A673 (cell line): ENCODE measurements around the gene PCDH7. TPM values are rescaled to one million over a fixed set of nuclear protein-coding genes. Genes with fewer than 3 reads are reported as not detected.

Experiments used
- BruUV-seq: library from RNA; stranded (reverse); fragments of 400-500 nt; replicated peaks from 2 replicates; lab custom pipeline; 2021; lab: Mats Ljungman, UMichigan
- CTCF ChIA-PET: fragments of 300-600 bp; sonication (Branson Sonifier 250); formaldehyde crosslinking; loops from one replicate; lab custom pipeline; 2022; ENCODE audit warnings: antibody characterized with exemption; lab: Charles Lee
- POLR2A ChIA-PET: fragments of 300-600 bp; sonication (Branson Sonifier 250); formaldehyde crosslinking; loops from one replicate; lab custom pipeline; 2022; ENCODE audit warnings: antibody characterized with exemption; ENCODE audit not compliant: low non-redundant PET; lab: Charles Lee
- DNase-seq: peaks from one replicate; pipeline ENCODE4 v3.0.0-alpha.2; 2015; ENCODE audit warnings: low spot score
- H3K27ac ChIP-seq: fragments of 200-600 bp; sonication (generic); 2 replicates; pipeline ENCODE4 v1.5.1; 2016; ENCODE audit warnings: mixed run types, low read depth, mild to moderate bottlenecking, mixed read lengths, antibody characterized with exemption, low read length; ENCODE audit not compliant: poor library complexity, severe bottlenecking
- H3K27me3 ChIP-seq: fragments of 200-600 bp; sonication (generic); replicated peaks from 2 replicates; pipeline ENCODE4 v1.6.1; 2017; ENCODE audit warnings: mixed run types, low read depth, mild to moderate bottlenecking, mixed read lengths, antibody characterized with exemption, low read length; ENCODE audit not compliant: insufficient read depth, poor library complexity
- H3K36me3 ChIP-seq: fragments of 200-600 bp; sonication (generic); 2 replicates; pipeline ENCODE4 v1.6.1; 2016; ENCODE audit warnings: mixed run types, mild to moderate bottlenecking, mixed read lengths, antibody characterized with exemption, low read length; ENCODE audit not compliant: insufficient read depth, poor library complexity, severe bottlenecking
- H3K4me1 ChIP-seq: fragments of 200-600 bp; sonication (generic); 2 replicates; pipeline ENCODE4 v1.6.1; 2017; ENCODE audit warnings: mixed run types, mild to moderate bottlenecking, mixed read lengths, antibody characterized with exemption, low read length; ENCODE audit not compliant: insufficient read depth, poor library complexity, severe bottlenecking
- H3K4me3 ChIP-seq: fragments of 200-600 bp; sonication (generic); 2 replicates; pipeline ENCODE4 v1.5.1; 2016; ENCODE audit warnings: low read depth, mixed run types, mild to moderate bottlenecking, mixed read lengths, low read length; ENCODE audit not compliant: poor library complexity, severe bottlenecking
- H3K9me3 ChIP-seq: fragments of 200-600 bp; sonication (generic); 2 replicates; pipeline ENCODE4 v1.6.1; 2016; ENCODE audit warnings: mixed run types, low read depth, mild to moderate bottlenecking, mixed read lengths, antibody characterized with exemption, low read length; ENCODE audit not compliant: poor library complexity, severe bottlenecking
- CTCF ChIP-seq: fragments of 300-800, 200-600 bp; sonication (generic); conservative IDR thresholded peaks from 2 replicates; pipeline ENCODE4 v1.5.1; 2017; ENCODE audit warnings: low read depth, mild to moderate bottlenecking, antibody characterized with exemption, low read length, moderate library complexity, mixed read lengths
- EZH2 ChIP-seq: fragments of 200-600 bp; sonication (generic); IDR thresholded peaks from 2 replicates; pipeline ENCODE4 v1.6.1; 2017; ENCODE audit warnings: borderline replicate concordance, low read depth, mild to moderate bottlenecking, mixed read lengths, antibody characterized with exemption, low read length; ENCODE audit not compliant: poor library complexity, severe bottlenecking
- intact Hi-C: fragments of 100-400 bp; cut with micrococcal nuclease; formaldehyde crosslinking; loops from one replicate; pipeline ENCODE4 v1.10.0; 2022; ENCODE audit not compliant: unreplicated experiment
- total RNA-seq: library from RNA; stranded (reverse); gene quantifications from 2 replicates; pipeline ENCODE4 v1.2.3, GENCODE V29; 2021

The PCDH7 gene
- total RNA-seq, 1 experiment from 2014 or later: 218 TPM

GRCh38 chr4:30743897-30744296, 23.7 kb downstream of the PCDH7 start:
- Histone ChIP-seq H3K36me3 (peaks cover 21% of the 10 kb centered on the region), H3K4me3 (no peak overlapping the region), H3K9me3 (no peaks in the 10 kb centered on the region), H3K4me1 (peaks cover 43% of the 10 kb centered on the region), H3K27me3 (no peaks in the 10 kb centered on the region), H3K27ac (no peak overlapping the region)
- ChIA-PET POLR2A (interaction anchor here (0.5 to 0.7 kb wide), 2 partner anchors 15 to 201 kb away, joined by 3 to 4 read pairs; no protein-coding TSS in a partner anchor), CTCF (interaction anchor here (0.7 kb wide), 1 partner anchor 560 kb away, joined by 3 read pairs; no protein-coding TSS in a partner anchor)
- no TSS peak for BruUV-seq
- TF ChIP-seq CTCF (no peak), EZH2 (no peak)
- intact Hi-C loops: no loop called here
- no peak for DNase-seq

GRCh38 chr4:30744386-30744785, 24.2 kb downstream of the PCDH7 start:
- BruUV-seq: no TSS peak
- H3K27me3 ChIP-seq: no peaks in the 10 kb centered on the region
- no peak overlapping the region for H3K4me3 ChIP-seq
- no peak for DNase-seq
- intact Hi-C loops: no loop called here
- TF ChIP-seq CTCF: no peak
- TF ChIP-seq EZH2: no peak
- H3K4me1 ChIP-seq: peaks cover 43% of the 10 kb centered on the region
- H3K27ac ChIP-seq: no peak overlapping the region
- H3K9me3 ChIP-seq: no peaks in the 10 kb centered on the region
- CTCF ChIA-PET: interaction anchor here (0.7 kb wide), 1 partner anchor 559 kb away, joined by 3 read pairs; no protein-coding TSS in a partner anchor
- POLR2A ChIA-PET: no interaction called here
- peaks cover 21% of the 10 kb centered on the region for H3K36me3 ChIP-seq

GRCh38 chr4:30744957-30745640, 24.9 kb downstream of the PCDH7 start:
- ChIA-PET CTCF (no interaction called here), POLR2A (no interaction called here)
- intact Hi-C loops: no loop called here
- H3K9me3 ChIP-seq: no peaks in the 10 kb centered on the region
- TF ChIP-seq EZH2 (no peak), CTCF (no peak)
- no peak overlapping the region for H3K27ac ChIP-seq
- no peak for DNase-seq
- no peak overlapping the region for H3K4me3 ChIP-seq
- no peaks in the 10 kb centered on the region for H3K27me3 ChIP-seq
- no TSS peak for BruUV-seq
- peaks cover 39% of the 10 kb centered on the region for H3K4me1 ChIP-seq
- peaks cover 18% of the 10 kb centered on the region for H3K36me3 ChIP-seq
